Karpas-422 (cell line): ENCODE data around the gene C13orf46. TPM values are rescaled to one million over a fixed set of nuclear protein-coding genes. Genes with fewer than 3 reads are reported as not detected.

Source experiments
- DNase-seq: peaks from one replicate; pipeline ENCODE4 v3.0.0-alpha.2; 2015
- H2AFZ ChIP-seq: fragments of 200-600 bp; sonication (generic); 2 replicates; pipeline ENCODE4 v1.6.1; 2014; ENCODE audit warnings: antibody characterized with exemption, low read length, mixed read lengths
- H3K27ac ChIP-seq: fragments of 200-600 bp; sonication (generic); 2 replicates; pipeline ENCODE4 v1.5.1; 2014; ENCODE audit warnings: mild to moderate bottlenecking, low read length, moderate library complexity
- H3K27me3 ChIP-seq: fragments of 200-600 bp; sonication (generic); 2 replicates; pipeline ENCODE4 v1.6.1; 2014; ENCODE audit warnings: low read length, mixed read lengths
- H3K36me3 ChIP-seq: fragments of 200-600 bp; sonication (generic); 2 replicates; pipeline ENCODE4 v1.6.1; 2014; ENCODE audit warnings: low read length, mixed read lengths; ENCODE audit not compliant: insufficient read depth
- H3K4me1 ChIP-seq: fragments of 200-600 bp; sonication (generic); 2 replicates; pipeline ENCODE4 v1.6.1; 2014; ENCODE audit warnings: mild to moderate bottlenecking, low read length, mixed read lengths
- H3K4me2 ChIP-seq: fragments of 200-600 bp; sonication (generic); 2 replicates; pipeline ENCODE4 v1.6.1; 2014; ENCODE audit warnings: low read length, low read depth, mild to moderate bottlenecking; ENCODE audit not compliant: poor library complexity, severe bottlenecking
- H3K4me3 ChIP-seq: fragments of 200-600 bp; sonication (generic); 2 replicates; pipeline ENCODE4 v1.5.1; 2014; ENCODE audit warnings: mild to moderate bottlenecking, antibody characterized with exemption, low read length, mixed read lengths
- H3K79me2 ChIP-seq: fragments of 200-600 bp; sonication (generic); 2 replicates; pipeline ENCODE4 v1.6.1; 2014; ENCODE audit warnings: mild to moderate bottlenecking, low read length, mixed read lengths
- H3K9ac ChIP-seq: fragments of 200-600 bp; sonication (generic); 2 replicates; pipeline ENCODE4 v1.6.0; 2014; ENCODE audit warnings: low read length
- H3K9me2 ChIP-seq: fragments of 200-600 bp; sonication (generic), shearing (Covaris generic); replicated peaks from 2 replicates; pipeline ENCODE4 v1.6.0; 2014; ENCODE audit warnings: mild to moderate bottlenecking, low read length, moderate library complexity; ENCODE audit not compliant: insufficient read depth
- H3K9me3 ChIP-seq: fragments of 300-700, 200-600 bp; sonication (generic); 2 replicates; pipeline ENCODE4 v1.6.1; 2014; ENCODE audit warnings: low read length, mixed read lengths
- H4K20me1 ChIP-seq: fragments of 200-600 bp; sonication (generic); 2 replicates; pipeline ENCODE4 v1.6.1; 2014; ENCODE audit warnings: mild to moderate bottlenecking, antibody characterized with exemption, low read length, low read depth; ENCODE audit not compliant: insufficient read depth
- total RNA-seq: library from RNA; depleted of rRNA; stranded (reverse); fragments of >200 nt; shearing (Covaris generic); gene quantifications from 2 replicates; pipeline ENCODE4 v1.2.3, GENCODE V29; 2014; ENCODE audit warnings: low replicate concordance

Gene C13orf46
- total RNA-seq, 1 experiment from 2014 or later, result not detected

GRCh38 chr13:114004420-114005205 lies 30.7 kb upstream of the C13orf46 start:
- no peak overlapping the region for H3K4me2 ChIP-seq
- no peak for DNase-seq
- no peak overlapping the region for H2AFZ ChIP-seq
- H4K20me1 ChIP-seq, result no peaks in the 10 kb centered on the region
- no peak overlapping the region for H3K27ac ChIP-seq
- H3K4me3 ChIP-seq, result no peak overlapping the region
- H3K9me3 ChIP-seq, result no peaks in the 10 kb centered on the region
- no peaks in the 10 kb centered on the region for H3K79me2 ChIP-seq
- no peaks in the 10 kb centered on the region for H3K27me3 ChIP-seq
- H3K4me1 ChIP-seq, result no peaks in the 10 kb centered on the region
- no peaks in the 10 kb centered on the region for H3K36me3 ChIP-seq
- H3K9ac ChIP-seq, result no peak overlapping the region
- no peaks in the 10 kb centered on the region for H3K9me2 ChIP-seq

GRCh38 chr13:114002771-114003321 lies 29.0 kb upstream of the C13orf46 start:
- Histone ChIP-seq H2AFZ (no peak overlapping the region), H3K4me2 (no peak overlapping the region), H3K36me3 (no peaks in the 10 kb centered on the region), H3K4me3 (no peak overlapping the region), H4K20me1 (no peaks in the 10 kb centered on the region), H3K9me3 (no peaks in the 10 kb centered on the region), H3K79me2 (no peaks in the 10 kb centered on the region), H3K27ac (no peak overlapping the region), H3K4me1 (no peaks in the 10 kb centered on the region), H3K27me3 (no peaks in the 10 kb centered on the region), H3K9me2 (no peaks in the 10 kb centered on the region), H3K9ac (no peak overlapping the region)
- DNase-seq, result no peak

GRCh38 chr13:114002009-114002544 lies 28.2 kb upstream of the C13orf46 start:
- H3K9me3 ChIP-seq, result no peaks in the 10 kb centered on the region
- H3K4me3 ChIP-seq, result no peak overlapping the region
- H3K27ac ChIP-seq, result no peak overlapping the region
- no peak overlapping the region for H2AFZ ChIP-seq
- H3K4me2 ChIP-seq, result no peak overlapping the region
- H3K79me2 ChIP-seq, result no peaks in the 10 kb centered on the region
- H3K9me2 ChIP-seq, result no peaks in the 10 kb centered on the region
- no peaks in the 10 kb centered on the region for H4K20me1 ChIP-seq
- H3K36me3 ChIP-seq, result no peaks in the 10 kb centered on the region
- no peaks in the 10 kb centered on the region for H3K4me1 ChIP-seq
- H3K27me3 ChIP-seq, result no peaks in the 10 kb centered on the region
- no peak overlapping the region for H3K9ac ChIP-seq
- no peak for DNase-seq

GRCh38 chr13:114001331-114002008 lies 27.6 kb upstream of the C13orf46 start:
- Histone ChIP-seq H3K36me3 (no peaks in the 10 kb centered on the region), H2AFZ (no peak overlapping the region), H3K27me3 (no peaks in the 10 kb centered on the region)

GRCh38 chr13:114000151-114001040 lies 26.5 kb upstream of the C13orf46 start:
- Histone ChIP-seq H3K4me1 (no peaks in the 10 kb centered on the region), H3K36me3 (no peaks in the 10 kb centered on the region), H3K9me3 (no peaks in the 10 kb centered on the region), H3K79me2 (no peaks in the 10 kb centered on the region), H3K9ac (no peak overlapping the region), H3K4me2 (no peak overlapping the region), H3K4me3 (no peak overlapping the region), H3K9me2 (no peaks in the 10 kb centered on the region), H3K27me3 (no peaks in the 10 kb centered on the region), H4K20me1 (no peaks in the 10 kb centered on the region), H3K27ac (no peak overlapping the region), H2AFZ (no peak overlapping the region)
- no peak for DNase-seq

More at GRCh38 chr13:114001331-114002008, 27.6 kb upstream of the C13orf46 start:
- Histone ChIP-seq H3K4me3 (no peak overlapping the region), H4K20me1 (no peaks in the 10 kb centered on the region), H3K79me2 (no peaks in the 10 kb centered on the region), H3K4me2 (no peak overlapping the region), H3K27ac (no peak overlapping the region), H3K9me2 (no peaks in the 10 kb centered on the region), H3K9ac (no peak overlapping the region), H3K9me3 (no peaks in the 10 kb centered on the region), H3K4me1 (no peaks in the 10 kb centered on the region)
- DNase-seq, result no peak

GRCh38 chr13:113999618-113999910 lies 25.7 kb upstream of the C13orf46 start:
- H3K4me3 ChIP-seq, result no peak overlapping the region
- H3K9ac ChIP-seq, result no peak overlapping the region
- DNase-seq, result no peak
- H2AFZ ChIP-seq, result no peak overlapping the region
- H3K27ac ChIP-seq, result no peak overlapping the region
- no peak overlapping the region for H3K4me2 ChIP-seq
- H3K27me3 ChIP-seq, result no peaks in the 10 kb centered on the region
- H3K36me3 ChIP-seq, result no peaks in the 10 kb centered on the region
- H3K79me2 ChIP-seq, result no peaks in the 10 kb centered on the region
- H3K4me1 ChIP-seq, result no peaks in the 10 kb centered on the region
- H3K9me2 ChIP-seq, result no peaks in the 10 kb centered on the region
- no peaks in the 10 kb centered on the region for H4K20me1 ChIP-seq
- no peaks in the 10 kb centered on the region for H3K9me3 ChIP-seq

- no peak overlapping the region for H3K4me3 ChIP-seq
- no peaks in the 10 kb centered on the region for H3K9me2 ChIP-seq
- no peak overlapping the region for H3K4me2 ChIP-seq
- no peaks in the 10 kb centered on the region for H3K79me2 ChIP-seq
- no peak for DNase-seq
- no peaks in the 10 kb centered on the region for H3K4me1 ChIP-seq
- no peak overlapping the region for H3K27ac ChIP-seq
- H2AFZ ChIP-seq, result no peak overlapping the region
- no peaks in the 10 kb centered on the region for H3K9me3 ChIP-seq
- H3K27me3 ChIP-seq, result no peaks in the 10 kb centered on the region
- H3K9ac ChIP-seq, result no peak overlapping the region
- no peaks in the 10 kb centered on the region for H3K36me3 ChIP-seq
- H4K20me1 ChIP-seq, result no peaks in the 10 kb centered on the region
Observed at GRCh38 chr13:113998781-113999617, 25.1 kb upstream of the C13orf46 start.
